IPS-18c (cell line): Measurements from ENCODE around the gene UGT3A1.
"Not testable (repeated sequence)": the region's sequence is repeated elsewhere in the genome, so short reads cannot be mapped to it uniquely, and the experiment has no call there.

Experiments
- H3K4me3 ChIP-seq: 2 replicates; pipeline ENCODE4 v1.7.0; 2013; ENCODE audit warnings: low read depth, mild to moderate bottlenecking, low read length, moderate library complexity; ENCODE audit not compliant: insufficient read depth
- H3K9me3 ChIP-seq: one replicate; pipeline ENCODE4 v1.6.1; 2013; ENCODE audit warnings: mild to moderate bottlenecking, low read length, moderate library complexity; ENCODE audit not compliant: control insufficient read depth, insufficient read depth

UGT3A1 gene

GRCh38 chr5:36006163-36006562 lies 15.0 kb upstream of the UGT3A1 start:
- Histone ChIP-seq H3K9me3 (peaks cover 8% of the 10 kb centered on the region), H3K4me3 (no peak overlapping the region)

GRCh38 chr5:36001032-36001431 lies 9.8 kb upstream of the UGT3A1 start:
- H3K4me3 ChIP-seq: no peak overlapping the region
- H3K9me3 ChIP-seq: no peaks in the 10 kb centered on the region

GRCh38 chr5:35999547-35999946 lies 8.4 kb upstream of the UGT3A1 start:
- H3K9me3 ChIP-seq: no peaks in the 10 kb centered on the region
- no peak overlapping the region for H3K4me3 ChIP-seq

- Histone ChIP-seq H3K9me3 (no peaks in the 10 kb centered on the region), H3K4me3 (no peak overlapping the region)
Observed at GRCh38 chr5:35996076-35996475, 4.9 kb upstream of the UGT3A1 start.

GRCh38 chr5:35990520-35990919 lies 670 bp downstream of the UGT3A1 start:
- Histone ChIP-seq H3K9me3 (no peaks in the 10 kb centered on the region), H3K4me3 (peak overlapping the region; percentile 63)

GRCh38 chr5:35988529-35988928 lies 2.7 kb downstream of the UGT3A1 start:
- Histone ChIP-seq H3K4me3 (no peak overlapping the region), H3K9me3 (no peaks in the 10 kb centered on the region)

GRCh38 chr5:35987776-35988175 lies 3.4 kb downstream of the UGT3A1 start:
- Histone ChIP-seq H3K9me3 (no peaks in the 10 kb centered on the region), H3K4me3 (no peak overlapping the region)

- Histone ChIP-seq H3K4me3 (no peak overlapping the region), H3K9me3 (peaks cover 3% of the 10 kb centered on the region)
Observed at GRCh38 chr5:35979715-35980114, 11.5 kb downstream of the UGT3A1 start.

- not testable (repeated sequence) for H3K9me3 ChIP-seq, H3K4me3 ChIP-seq
Observed at GRCh38 chr5:35976859-35977258, 14.3 kb downstream of the UGT3A1 start.

GRCh38 chr5:35974570-35974969 lies 16.6 kb downstream of the UGT3A1 start:
- Histone ChIP-seq H3K4me3 (no peak overlapping the region), H3K9me3 (no peaks in the 10 kb centered on the region)

GRCh38 chr5:35971878-35972210 lies 19.3 kb downstream of the UGT3A1 start:
- Histone ChIP-seq H3K4me3 (no peak overlapping the region), H3K9me3 (no peaks in the 10 kb centered on the region)

- no peaks in the 10 kb centered on the region for H3K9me3 ChIP-seq
- H3K4me3 ChIP-seq: no peak overlapping the region
Observed at GRCh38 chr5:35971186-35971877, 19.9 kb downstream of the UGT3A1 start.

- H3K4me3 ChIP-seq: no peak overlapping the region; the same call in 1 of the 2 replicates
- peaks cover 7% of the 10 kb centered on the region for H3K9me3 ChIP-seq
Observed at GRCh38 chr5:35963381-35963843, 27.8 kb downstream of the UGT3A1 start.

GRCh38 chr5:35960328-35960727 lies 30.9 kb downstream of the UGT3A1 start:
- Histone ChIP-seq H3K9me3 (peaks cover 7% of the 10 kb centered on the region), H3K4me3 (no peak overlapping the region)

- Histone ChIP-seq H3K9me3 (no peaks in the 10 kb centered on the region), H3K4me3 (no peak overlapping the region)
Observed at GRCh38 chr5:35956429-35956828, 34.8 kb downstream of the UGT3A1 start.

- Histone ChIP-seq H3K9me3 (no peaks in the 10 kb centered on the region), H3K4me3 (no peak overlapping the region)
Observed at GRCh38 chr5:35954175-35954574, 37.0 kb downstream of the UGT3A1 start.

GRCh38 chr5:35947085-35947484 lies 44.1 kb downstream of the UGT3A1 start:
- H3K4me3 ChIP-seq: no peak overlapping the region
- no peaks in the 10 kb centered on the region for H3K9me3 ChIP-seq

GRCh38 chr5:35939639-35940038 lies 51.6 kb downstream of the UGT3A1 start:
- no peak overlapping the region for H3K4me3 ChIP-seq

GRCh38 chr5:35938568-35939227 lies 52.5 kb downstream of the UGT3A1 start, which contains the start of gene CAPSL:
Gene CAPSL (minus strand): TSS chr5:35938622. CDS start chr5:35921120, 17,502 bp downstream.
- Histone ChIP-seq H3K4me3 (no peak within 1 kb of the TSS), H3K9me3 (no peaks in the 10 kb centered on the region)

More at GRCh38 chr5:35939639-35940038, 51.6 kb downstream of the UGT3A1 start:
- no peaks in the 10 kb centered on the region for H3K9me3 ChIP-seq
